ENCODE data around the gene CLSTN2. TPM values are rescaled to one million over a fixed set of nuclear protein-coding genes. Genes with fewer than 3 reads are reported as not detected.
A peak's percentile ranks its signal among the peaks of the same experiment; 100 is the strongest.

The CLSTN2 gene
- under 1 TPM in 1 of 2 donors, not detected in 1; 0.08 TPM for total RNA-seq

DNA sequence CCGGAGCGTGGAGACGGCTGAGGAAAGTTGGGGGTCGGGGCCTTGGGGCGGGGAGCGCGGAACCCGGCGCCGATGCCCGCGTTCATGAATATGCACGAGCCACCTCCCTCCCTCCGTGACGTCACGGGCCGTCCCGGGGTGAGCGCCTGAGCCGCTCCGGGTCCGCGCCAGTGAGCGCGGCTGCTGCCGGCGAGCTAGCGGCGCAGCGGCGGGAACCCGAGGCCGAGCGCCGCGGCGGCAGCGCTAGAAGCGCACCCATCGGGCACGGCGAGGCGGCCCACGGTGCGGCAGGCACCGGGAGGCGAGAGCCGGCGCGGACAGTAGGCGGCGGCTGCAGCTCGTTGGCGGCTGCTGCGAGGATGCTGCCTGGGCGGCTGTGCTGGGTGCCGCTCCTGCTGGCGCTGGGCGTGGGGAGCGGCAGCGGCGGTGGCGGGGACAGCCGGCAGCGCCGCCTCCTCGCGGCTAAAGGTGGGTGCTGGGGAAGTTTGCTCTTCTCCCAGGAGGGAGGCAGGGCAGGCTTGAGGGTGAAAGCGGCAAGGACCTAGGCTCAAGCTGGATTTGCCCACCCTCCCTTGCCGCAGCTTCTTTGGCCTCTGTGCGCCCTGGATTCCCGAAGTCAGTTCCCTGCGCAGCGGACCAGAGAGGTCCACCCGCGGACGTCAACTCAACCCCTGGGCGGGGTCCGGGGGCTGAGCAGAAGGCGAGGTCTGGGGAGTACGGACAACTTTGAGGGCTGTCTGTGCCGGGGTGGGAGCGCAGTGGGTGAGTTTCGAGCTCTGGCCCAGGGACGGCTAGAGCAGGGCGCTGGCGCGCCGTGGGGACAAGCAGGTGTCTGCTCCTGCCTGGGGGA is at the start of gene CLSTN2:
TSS of gene CLSTN2 (plus strand) at position 170 of the 850 bp plus-strand sequence.
- H3K4me1 Mint-ChIP-seq: no peaks in the 10 kb centered on the region
- ATAC-seq (replicated peaks): peak; percentile 23
- no peak within 1 kb of the TSS for H3K27ac Mint-ChIP-seq
- H3K4me3 Mint-ChIP-seq: no peak within 1 kb of the TSS
- no peaks in the 10 kb centered on the region for H3K9me3 Mint-ChIP-seq
- H3K36me3 Mint-ChIP-seq (ENCODE audit: low read depth): no peaks in the 10 kb centered on the region
- H3K27me3 Mint-ChIP-seq: peaks cover 42% of the 10 kb centered on the region

DNA sequence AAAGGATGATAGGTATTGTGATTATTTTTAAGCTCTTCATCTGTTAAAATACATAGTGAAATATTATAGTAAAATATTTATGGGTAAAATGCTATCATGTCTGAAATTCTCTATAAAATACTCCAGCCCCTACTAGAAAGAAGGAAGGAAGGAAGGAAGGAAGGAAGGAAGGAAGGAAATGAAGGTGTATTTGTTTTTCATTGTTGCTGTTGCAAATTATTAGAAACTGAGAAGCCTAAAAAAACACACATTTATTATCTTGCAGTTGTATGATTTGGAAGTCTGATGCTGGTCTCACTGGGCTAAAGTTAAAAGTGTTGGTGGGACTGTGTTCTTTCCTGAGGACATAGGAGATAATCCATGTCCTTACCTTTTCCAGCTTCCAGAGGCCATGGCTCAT is 47.6 kb upstream of the CLSTN2 start:
- Mint-ChIP-seq H3K36me3 (ENCODE audit: low read depth) (no peaks in the 10 kb centered on the region), H3K4me3 (no peak overlapping the region), H3K27me3 (peaks cover 6% of the 10 kb centered on the region), H3K27ac (no peak overlapping the region), H3K4me1 (no peaks in the 10 kb centered on the region), H3K9me3 (peaks cover 5% of the 10 kb centered on the region)
- ATAC-seq (replicated peaks): no peak

DNA sequence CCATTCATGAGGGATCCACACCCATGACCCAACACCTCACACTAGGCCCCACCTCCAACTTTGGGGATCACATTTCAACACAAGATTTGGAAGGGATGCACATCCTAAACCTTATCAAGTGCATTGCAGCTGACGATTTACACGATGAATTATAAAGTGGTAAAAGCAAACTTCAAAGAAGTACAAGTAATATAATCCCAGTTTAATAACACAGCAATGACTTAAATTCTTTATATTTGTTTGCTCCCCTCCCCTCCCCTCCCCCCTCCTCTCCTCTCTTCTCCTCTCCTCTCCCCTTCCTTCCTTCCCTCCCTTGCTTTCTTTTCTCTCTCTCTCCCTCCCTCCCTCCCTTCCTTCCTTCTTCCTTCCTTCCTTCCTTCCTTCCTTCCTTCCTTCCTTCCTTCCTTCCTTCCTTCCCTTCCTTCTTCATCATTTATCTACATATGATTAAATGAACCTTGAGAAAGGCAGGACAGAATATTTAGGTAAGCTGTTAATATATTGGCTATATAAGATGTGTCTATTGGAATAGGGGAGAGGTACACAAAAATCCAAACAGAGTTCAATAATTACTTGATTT is 46.3 kb upstream of the CLSTN2 start:
- H3K9me3 Mint-ChIP-seq: peaks cover 4% of the 10 kb centered on the region
- no peak for ATAC-seq (replicated peaks)

GRCh38 chr3:139893267-139893962 is 41.6 kb upstream of the CLSTN2 start:
- Mint-ChIP-seq H3K27ac (no peak overlapping the region), H3K4me3 (no peak overlapping the region), H3K9me3 (no peaks in the 10 kb centered on the region), H3K27me3 (no peaks in the 10 kb centered on the region), H3K4me1 (no peaks in the 10 kb centered on the region), H3K36me3 (ENCODE audit: low read depth) (no peaks in the 10 kb centered on the region)
- no peak for ATAC-seq (replicated peaks)

More for the DNA sequence above, 46.3 kb upstream of the CLSTN2 start:
- Mint-ChIP-seq H3K27ac (no peak overlapping the region), H3K4me1 (no peaks in the 10 kb centered on the region), H3K27me3 (peaks cover 5% of the 10 kb centered on the region), H3K36me3 (ENCODE audit: low read depth) (no peaks in the 10 kb centered on the region), H3K4me3 (no peak overlapping the region)

DNA sequence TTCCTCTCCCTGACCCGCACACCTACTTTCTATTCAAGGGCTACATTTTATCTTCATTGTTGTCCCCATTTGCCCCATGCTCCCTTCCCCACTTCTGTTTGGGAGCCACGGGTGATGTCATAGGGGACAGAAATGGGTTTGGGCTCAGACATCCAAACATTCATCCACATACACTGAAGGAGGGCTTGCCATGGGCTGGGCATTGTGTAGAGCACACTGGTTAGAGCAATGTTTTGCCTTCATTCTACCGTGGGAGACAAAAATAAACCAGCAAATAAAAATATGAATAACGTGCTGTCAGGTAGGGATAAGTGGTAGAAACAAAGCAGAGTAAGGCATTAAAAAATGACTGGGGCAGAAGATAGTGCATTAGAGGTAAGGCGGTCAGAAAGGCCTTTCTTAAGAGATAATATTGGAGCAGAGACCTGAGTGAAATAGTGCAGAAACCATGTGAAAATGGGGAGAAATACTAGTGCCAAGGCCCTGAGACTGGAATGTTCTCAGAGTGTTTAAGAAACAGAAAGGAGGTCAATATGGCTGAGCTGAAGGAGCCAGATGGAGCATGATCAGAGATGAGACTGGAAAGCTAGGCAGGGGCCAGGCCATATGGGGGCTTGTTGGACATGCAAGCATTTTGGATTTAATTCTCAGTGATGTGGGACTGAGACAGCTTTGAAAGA is 40.9 kb upstream of the CLSTN2 start:
- H3K4me3 Mint-ChIP-seq: no peak overlapping the region
- H3K9me3 Mint-ChIP-seq: no peaks in the 10 kb centered on the region
- no peak overlapping the region for H3K27ac Mint-ChIP-seq
- no peak for ATAC-seq (replicated peaks)
- no peaks in the 10 kb centered on the region for H3K36me3 Mint-ChIP-seq (ENCODE audit: low read depth)
- no peaks in the 10 kb centered on the region for H3K27me3 Mint-ChIP-seq
- no peaks in the 10 kb centered on the region for H3K4me1 Mint-ChIP-seq

DNA sequence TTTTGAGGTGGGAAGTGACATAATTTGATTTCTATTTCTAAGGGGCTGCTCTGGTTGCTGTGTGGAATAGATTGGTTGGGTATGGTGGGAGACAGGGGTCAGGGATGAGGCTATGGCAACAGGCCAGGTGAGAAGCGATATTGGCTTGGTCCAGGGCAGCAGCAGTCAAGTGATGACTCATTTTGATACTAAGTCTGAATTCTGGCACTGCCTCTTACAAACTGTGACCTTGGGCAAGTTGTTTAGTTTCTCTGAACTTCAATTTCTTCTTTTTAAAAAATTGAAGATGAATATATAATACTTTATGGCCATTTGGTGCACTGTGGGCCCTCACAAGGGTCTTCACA is 40.4 kb upstream of the CLSTN2 start:
- Mint-ChIP-seq H3K4me1 (no peaks in the 10 kb centered on the region), H3K4me3 (no peak overlapping the region), H3K27me3 (no peaks in the 10 kb centered on the region), H3K36me3 (ENCODE audit: low read depth) (no peaks in the 10 kb centered on the region), H3K27ac (no peak overlapping the region), H3K9me3 (no peaks in the 10 kb centered on the region)
- ATAC-seq (replicated peaks): no peak

GRCh38 chr3:139897759-139898158 is 37.2 kb upstream of the CLSTN2 start:
- no peaks in the 10 kb centered on the region for H3K9me3 Mint-ChIP-seq

DNA sequence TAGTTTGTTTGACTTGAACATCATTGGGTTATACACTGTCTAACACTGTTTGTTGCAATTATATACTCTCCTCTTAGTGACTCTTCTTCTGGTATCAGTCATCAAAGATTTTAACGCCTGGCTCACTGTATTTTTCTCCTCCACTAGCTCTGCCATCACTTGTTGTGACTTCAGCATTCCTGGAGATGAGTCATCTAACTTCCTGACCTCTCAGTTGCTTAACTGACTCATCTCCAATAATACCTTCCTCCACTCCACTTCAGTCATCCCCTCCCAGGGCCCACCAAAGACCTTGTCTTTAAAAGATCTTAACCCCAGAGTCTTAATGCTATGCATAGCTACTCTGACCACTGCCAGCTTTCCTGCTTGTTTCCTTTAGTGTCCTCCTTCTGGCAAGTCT is 28.6 kb upstream of the CLSTN2 start:
- Mint-ChIP-seq H3K36me3 (ENCODE audit: low read depth) (no peaks in the 10 kb centered on the region), H3K9me3 (no peaks in the 10 kb centered on the region), H3K27me3 (peaks cover 10% of the 10 kb centered on the region), H3K27ac (no peak overlapping the region), H3K4me3 (no peak overlapping the region), H3K4me1 (no peaks in the 10 kb centered on the region)
- peak; percentile 31 for ATAC-seq (replicated peaks)

More at GRCh38 chr3:139897759-139898158, 37.2 kb upstream of the CLSTN2 start:
- ATAC-seq (replicated peaks): no peak
- Mint-ChIP-seq H3K4me3 (no peak overlapping the region), H3K36me3 (ENCODE audit: low read depth) (no peaks in the 10 kb centered on the region), H3K27ac (no peak overlapping the region), H3K27me3 (peaks cover 11% of the 10 kb centered on the region), H3K4me1 (no peaks in the 10 kb centered on the region)

- no peak for ATAC-seq (replicated peaks)
- Mint-ChIP-seq H3K9me3 (no peaks in the 10 kb centered on the region), H3K36me3 (ENCODE audit: low read depth) (no peaks in the 10 kb centered on the region), H3K4me1 (no peaks in the 10 kb centered on the region), H3K27ac (no peak overlapping the region), H3K27me3 (peaks cover 4% of the 10 kb centered on the region), H3K4me3 (no peak overlapping the region)
Observed at GRCh38 chr3:139909811-139910210, 25.2 kb upstream of the CLSTN2 start.

DNA sequence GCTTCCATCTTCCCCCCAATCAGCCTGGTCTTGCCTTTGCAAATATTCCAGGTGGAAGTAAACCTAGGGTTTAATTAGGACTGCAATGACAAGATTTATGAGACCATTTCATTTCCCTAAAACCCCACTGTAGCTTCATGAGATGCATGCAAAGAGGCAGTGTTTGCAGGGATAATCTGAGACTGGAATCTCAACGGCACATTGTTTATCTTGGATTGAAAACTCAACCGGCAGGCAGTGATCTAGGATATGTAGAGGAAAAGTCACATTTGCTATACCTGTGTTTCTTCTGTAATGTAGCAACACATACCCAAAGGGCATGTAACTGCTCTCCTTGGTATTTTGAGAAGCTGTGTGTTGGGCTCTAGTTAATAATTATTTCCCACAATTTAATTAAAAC is 18.7 kb upstream of the CLSTN2 start:
- H3K27ac Mint-ChIP-seq: no peak overlapping the region
- no peaks in the 10 kb centered on the region for H3K4me1 Mint-ChIP-seq
- no peaks in the 10 kb centered on the region for H3K27me3 Mint-ChIP-seq
- no peak for ATAC-seq (replicated peaks)
- H3K36me3 Mint-ChIP-seq (ENCODE audit: low read depth): no peaks in the 10 kb centered on the region
- H3K9me3 Mint-ChIP-seq: no peaks in the 10 kb centered on the region
- H3K4me3 Mint-ChIP-seq: no peak overlapping the region

- H3K27ac Mint-ChIP-seq: no peak overlapping the region
- H3K36me3 Mint-ChIP-seq (ENCODE audit: low read depth): no peaks in the 10 kb centered on the region
- no peak overlapping the region for H3K4me3 Mint-ChIP-seq
- ATAC-seq (replicated peaks): no peak
- H3K9me3 Mint-ChIP-seq: no peaks in the 10 kb centered on the region
- no peaks in the 10 kb centered on the region for H3K27me3 Mint-ChIP-seq
- H3K4me1 Mint-ChIP-seq: no peaks in the 10 kb centered on the region
Observed at GRCh38 chr3:139917226-139917785, 17.7 kb upstream of the CLSTN2 start.

DNA sequence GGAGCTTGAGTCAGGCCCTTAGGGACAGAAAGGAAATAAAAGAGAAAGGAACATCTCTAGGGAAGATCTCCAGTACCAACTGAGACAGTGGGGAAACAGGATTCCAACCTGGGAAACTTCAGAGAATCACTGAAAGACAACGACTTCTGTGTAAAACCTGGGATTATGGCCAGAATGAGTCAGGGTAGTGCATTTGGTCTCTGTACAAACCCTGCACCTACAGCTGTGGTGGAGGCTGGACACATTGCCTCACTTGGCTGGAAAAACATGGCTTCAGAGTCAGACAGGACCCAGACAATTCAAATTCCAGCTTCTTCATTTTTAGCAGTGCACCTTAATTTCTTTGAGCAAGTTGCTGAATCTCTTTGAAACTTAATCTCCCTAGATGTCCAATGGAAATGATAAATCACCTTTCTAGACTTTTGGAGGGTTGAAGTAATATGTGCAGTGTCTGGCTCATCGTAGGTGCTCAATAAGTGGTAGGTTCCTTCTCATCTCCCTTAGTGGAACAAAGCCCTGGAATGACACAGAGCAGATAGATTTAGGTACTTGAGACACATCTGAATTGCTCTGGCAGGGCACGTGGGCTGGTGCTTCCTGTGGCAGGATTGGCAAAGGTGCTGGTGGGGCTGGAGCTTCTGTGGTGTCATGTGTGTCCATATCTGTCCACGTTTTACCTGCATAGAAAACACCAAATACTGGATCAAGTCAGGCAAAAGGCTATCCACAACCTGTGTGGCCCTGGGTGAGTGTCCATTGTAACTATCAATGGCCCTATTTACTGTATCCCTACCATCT is 6.1 kb upstream of the CLSTN2 start:
- peaks cover 26% of the 10 kb centered on the region for H3K27me3 Mint-ChIP-seq
- no peaks in the 10 kb centered on the region for H3K9me3 Mint-ChIP-seq
- H3K4me3 Mint-ChIP-seq: no peak overlapping the region
- no peaks in the 10 kb centered on the region for H3K4me1 Mint-ChIP-seq
- H3K27ac Mint-ChIP-seq: no peak overlapping the region
- ATAC-seq (replicated peaks): no peak
- no peaks in the 10 kb centered on the region for H3K36me3 Mint-ChIP-seq (ENCODE audit: low read depth)

DNA sequence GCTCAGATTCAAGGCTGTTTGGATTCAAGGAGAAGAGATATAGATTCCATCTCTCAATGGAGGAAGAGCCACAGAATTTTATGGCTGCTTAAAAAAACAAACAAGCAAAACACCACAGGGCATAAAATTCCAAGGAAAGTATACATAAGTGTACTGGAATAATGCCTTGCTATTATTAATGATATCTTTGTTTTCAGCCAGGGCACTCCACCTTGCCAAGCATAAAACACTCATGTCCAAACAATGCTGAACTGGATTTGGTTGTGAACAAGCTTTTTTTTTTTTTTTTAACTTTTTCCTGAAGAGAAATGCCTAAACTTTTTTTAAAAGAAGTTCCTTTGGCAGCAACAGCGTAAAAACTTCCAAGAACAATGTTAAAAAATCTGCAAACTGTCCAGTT is 4.8 kb upstream of the CLSTN2 start:
- Mint-ChIP-seq H3K27ac (no peak overlapping the region), H3K4me1 (no peaks in the 10 kb centered on the region), H3K27me3 (peaks cover 33% of the 10 kb centered on the region), H3K4me3 (no peak overlapping the region), H3K9me3 (no peaks in the 10 kb centered on the region), H3K36me3 (ENCODE audit: low read depth) (no peaks in the 10 kb centered on the region)
- ATAC-seq (replicated peaks): no peak

DNA sequence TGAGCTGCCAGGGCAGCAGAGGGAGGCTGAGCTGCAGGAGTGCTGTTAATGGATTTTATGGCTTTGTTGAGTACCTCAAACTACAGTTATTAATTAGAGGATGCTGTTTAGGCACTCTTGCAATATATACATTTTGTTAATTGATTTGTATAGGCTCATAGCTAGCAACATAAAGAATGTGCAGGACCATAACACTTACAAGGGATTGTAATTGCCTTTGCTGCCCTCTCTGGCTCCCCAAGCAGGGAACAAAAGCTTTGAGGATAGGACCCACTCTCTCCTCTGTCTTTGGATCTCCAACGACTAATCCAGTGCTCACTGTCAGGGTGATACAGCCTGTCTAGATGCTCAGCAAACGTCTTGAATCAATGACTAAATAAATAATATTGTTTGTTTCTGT is 1.2 kb upstream of the CLSTN2 start:
- no peak overlapping the region for H3K4me3 Mint-ChIP-seq
- no peaks in the 10 kb centered on the region for H3K9me3 Mint-ChIP-seq
- peaks cover 41% of the 10 kb centered on the region for H3K27me3 Mint-ChIP-seq
- H3K4me1 Mint-ChIP-seq: no peaks in the 10 kb centered on the region
- ATAC-seq (replicated peaks): no peak
- no peak overlapping the region for H3K27ac Mint-ChIP-seq
- no peaks in the 10 kb centered on the region for H3K36me3 Mint-ChIP-seq (ENCODE audit: low read depth)

Data from activated T-helper 17 cell treated with anti-CD3 and anti-CD28 coated beads, Interleukin-2, amount 50 U/mL, for 72 hours (primary cell).